HG03175 (cell line): ENCODE results near the gene BPIFB1.

Source experiments
- ATAC-seq: cut with Tn5 transposase; IDR thresholded peaks from one replicate; pipeline ENCODE4 v1.9.1; 2021; ENCODE audit warnings: mild to moderate bottlenecking, moderate library complexity; ENCODE audit not compliant: unreplicated experiment

The BPIFB1 gene

GRCh38 chr20:33320006-33320405, 37.0 kb downstream of the BPIFB1 start:
- ATAC-seq, result no peak

DNA sequence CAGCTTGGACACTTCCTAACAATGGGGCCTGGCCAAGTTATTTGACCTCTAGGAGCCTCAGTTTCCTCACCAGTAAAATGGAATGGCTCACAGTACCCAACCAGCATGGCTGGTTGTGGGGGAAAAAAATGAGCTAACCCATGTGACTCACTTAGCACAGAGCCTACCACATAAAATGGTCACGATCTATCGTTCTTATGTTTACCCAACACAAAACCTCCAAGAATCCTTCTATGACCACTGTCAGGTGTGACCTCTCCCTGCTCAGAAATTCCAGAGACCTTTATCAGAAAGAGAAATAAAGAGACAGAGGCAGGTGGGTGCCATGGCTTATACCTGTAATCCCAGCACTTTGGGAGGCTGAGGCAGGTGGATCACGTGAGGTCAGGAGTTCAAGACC, 39.4 kb downstream of the BPIFB1 start:
- ATAC-seq, result no peak

DNA sequence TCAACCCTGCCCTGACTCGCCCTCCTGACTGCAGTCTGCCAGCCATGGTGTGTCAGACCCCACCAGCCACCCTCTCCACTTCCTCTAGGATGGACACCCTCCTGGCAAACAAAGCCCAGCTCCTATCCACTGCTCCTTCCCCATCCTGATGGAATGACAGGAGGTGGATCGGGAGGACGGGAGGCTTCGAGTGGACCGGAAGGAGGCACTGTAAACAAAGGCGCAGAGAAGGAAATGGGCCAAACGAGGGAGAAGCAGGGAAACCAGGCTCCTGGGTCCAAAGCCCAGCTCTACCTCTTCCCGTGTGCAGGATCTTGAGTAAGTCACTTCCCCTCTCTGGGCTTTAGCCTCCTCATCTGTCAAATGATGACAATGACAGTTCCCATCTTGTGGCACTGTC, 40.2 kb downstream of the BPIFB1 start:
- ATAC-seq, result no peak

- no peak for ATAC-seq
Observed at GRCh38 chr20:33325350-33325749, 42.3 kb downstream of the BPIFB1 start.

DNA sequence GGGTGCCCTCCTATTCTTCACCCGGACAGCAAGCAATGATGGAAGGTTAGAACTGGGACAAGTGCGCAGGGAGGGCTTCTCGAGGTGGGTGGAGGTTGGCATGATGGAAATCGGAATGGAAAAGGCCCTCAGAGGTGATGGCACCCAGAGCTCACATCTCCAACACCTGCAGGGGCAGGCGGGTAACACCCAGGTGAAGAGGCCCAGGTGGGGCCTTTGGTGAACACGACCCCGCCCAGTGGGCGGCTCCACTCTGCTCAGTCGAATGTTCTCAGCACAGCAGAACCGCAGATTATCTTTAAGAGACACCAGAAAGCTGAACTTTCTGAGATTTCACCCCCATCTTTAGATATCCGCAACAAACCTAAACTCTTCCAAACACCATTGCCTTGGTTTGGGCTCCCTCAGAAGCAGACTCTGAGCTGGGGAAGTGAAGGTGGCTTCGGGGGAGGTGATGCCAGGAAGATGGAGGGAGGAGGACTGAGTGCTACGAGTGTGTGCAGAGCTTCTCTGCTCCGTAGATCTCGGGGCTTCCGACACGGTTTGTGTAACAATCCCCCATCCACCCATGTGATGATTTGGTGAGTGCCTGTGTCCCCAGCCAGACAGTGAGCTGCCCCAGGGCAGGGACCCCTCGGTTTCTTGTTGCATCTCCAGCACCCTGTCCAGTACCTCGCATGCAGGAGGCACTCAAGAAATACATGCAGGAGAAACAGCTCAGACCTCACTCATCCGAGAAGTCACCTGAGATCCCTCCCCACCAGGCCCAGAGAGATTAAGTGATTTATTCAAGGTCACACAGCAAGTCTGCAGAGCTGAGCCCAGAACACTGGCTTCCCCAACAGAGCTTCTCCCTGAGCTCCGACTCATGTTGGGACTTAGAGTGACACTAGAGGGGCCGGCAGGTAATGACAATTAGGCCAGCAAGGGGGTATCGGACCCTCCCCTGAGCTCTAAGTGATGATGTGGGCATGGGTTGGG, 45.4 kb downstream of the BPIFB1 start:
- ATAC-seq, result no peak

DNA sequence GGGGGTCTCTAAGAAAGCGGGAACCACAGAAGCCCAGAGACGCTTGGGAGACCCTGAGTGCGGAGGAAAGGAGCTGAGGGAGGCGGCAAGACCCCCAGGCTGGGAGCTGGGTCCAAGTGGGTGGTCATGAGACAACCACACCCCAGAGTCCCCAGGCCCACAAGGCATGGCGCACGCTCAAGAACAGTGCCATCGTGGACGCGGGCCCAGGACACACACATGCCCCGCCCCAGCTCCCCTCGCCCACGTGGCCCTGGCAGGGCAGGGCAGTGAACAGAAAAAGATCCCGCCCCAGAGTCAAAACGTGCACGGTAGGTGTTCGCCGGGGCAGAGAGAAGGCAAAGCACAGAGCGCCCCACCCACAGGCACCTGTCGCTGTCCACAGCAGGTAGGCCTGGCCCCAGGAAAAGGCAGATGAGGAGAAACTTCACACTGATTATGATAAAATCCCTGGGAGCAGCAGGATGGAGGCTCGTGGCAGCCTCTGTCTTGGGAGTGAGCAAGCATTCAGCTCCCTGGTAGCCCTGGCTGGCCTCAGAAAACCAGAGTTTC, 50.0 kb downstream of the BPIFB1 start:
- no peak for ATAC-seq

DNA sequence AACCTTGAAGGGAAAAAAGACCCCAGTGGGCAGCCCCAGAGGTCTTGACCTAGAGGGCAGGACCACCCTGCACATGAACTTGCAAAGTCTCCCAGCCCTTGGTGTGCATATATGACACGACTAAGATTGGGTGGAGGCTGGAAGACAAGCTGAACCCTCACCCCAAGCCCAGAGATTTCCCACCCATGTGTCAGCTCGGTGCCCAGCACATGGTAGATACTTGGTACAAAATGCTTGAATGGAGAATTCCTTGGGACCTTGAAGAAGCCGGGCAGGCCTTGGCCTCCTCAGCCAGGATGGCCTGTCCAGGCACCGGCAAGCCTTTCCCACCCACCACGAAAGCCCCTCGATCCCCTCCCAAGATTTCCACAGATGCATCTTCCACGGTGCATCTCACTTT, 50.6 kb downstream of the BPIFB1 start:
- ATAC-seq, result no peak

DNA sequence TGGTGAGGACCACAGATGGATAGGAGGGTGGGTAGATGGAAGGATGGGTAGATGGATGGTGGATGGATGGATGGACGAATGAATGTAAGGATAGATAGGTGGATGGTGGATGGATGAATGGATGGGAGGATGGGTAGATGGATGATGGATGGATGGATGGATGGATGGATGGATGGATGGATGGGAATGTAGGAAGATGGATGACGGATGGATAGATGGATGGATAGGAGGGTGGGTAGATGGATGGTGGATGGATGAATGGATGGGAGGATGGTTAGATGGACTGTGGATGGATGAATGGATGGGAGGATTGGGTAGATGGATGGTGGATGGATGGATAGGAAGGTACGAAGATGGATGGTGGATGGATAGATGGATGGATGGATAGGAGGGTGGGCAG, 51.1 kb downstream of the BPIFB1 start:
- ATAC-seq, result no peak

DNA sequence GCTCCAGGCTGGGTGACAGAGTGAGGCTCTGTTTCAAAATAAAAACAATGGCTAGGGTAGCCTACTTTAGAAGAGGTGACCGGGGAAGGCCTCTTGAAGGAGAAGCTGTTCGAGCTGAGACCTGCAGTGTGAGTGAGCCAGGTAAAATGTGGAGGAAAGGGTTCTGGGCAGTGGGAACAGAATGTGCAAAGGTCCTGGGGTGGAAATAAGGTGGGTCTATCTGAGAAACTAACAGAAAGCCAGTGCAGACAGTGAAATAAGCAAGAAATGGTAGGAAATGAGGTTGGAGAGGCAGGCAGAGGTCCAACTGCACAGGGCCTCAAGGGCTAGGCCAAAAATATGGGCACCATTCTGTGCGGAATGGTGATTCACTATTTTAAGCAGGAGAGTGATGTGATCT, 53.4 kb downstream of the BPIFB1 start:
- no peak for ATAC-seq

- no peak for ATAC-seq
Observed at GRCh38 chr20:33337119-33337518, 54.1 kb downstream of the BPIFB1 start.

DNA sequence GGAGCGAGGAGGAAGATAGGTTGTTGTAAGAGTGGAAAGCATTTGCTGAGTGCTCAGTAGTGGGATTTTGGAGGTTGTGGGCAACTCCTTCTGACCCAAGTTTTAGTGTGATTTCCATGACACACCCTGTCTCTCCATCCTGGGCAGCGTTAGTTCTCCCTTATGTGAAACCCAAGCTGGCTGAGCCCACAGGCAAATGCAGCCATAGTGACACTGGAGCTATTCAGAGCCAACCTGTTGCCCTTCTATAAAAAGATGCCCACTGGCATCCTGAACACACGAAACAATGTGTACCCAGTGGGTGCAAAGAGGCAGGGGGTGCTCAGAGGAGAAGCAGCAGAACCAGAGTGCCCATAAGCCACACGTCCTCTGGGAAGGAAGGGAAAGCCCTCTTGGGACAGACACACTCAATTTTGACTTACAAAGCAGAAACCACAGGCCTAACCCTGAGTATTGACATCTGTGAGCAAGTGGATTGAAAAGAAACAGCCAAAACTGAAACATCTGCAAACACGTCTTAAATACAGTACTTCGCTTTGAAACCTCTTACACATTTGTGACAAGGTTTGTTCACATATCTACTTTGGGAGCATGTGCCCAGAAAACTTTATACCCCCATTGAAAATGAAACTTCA, 54.6 kb downstream of the BPIFB1 start:
- ATAC-seq, result no peak

- ATAC-seq, result no peak
Observed at GRCh38 chr20:33338467-33339258, 55.6 kb downstream of the BPIFB1 start.

GRCh38 chr20:33339515-33340058, 56.6 kb downstream of the BPIFB1 start:
- ATAC-seq, result no peak

GRCh38 chr20:33343521-33343920, 60.5 kb downstream of the BPIFB1 start:
- no peak for ATAC-seq

GRCh38 chr20:33345342-33345741, 62.3 kb downstream of the BPIFB1 start:
- ATAC-seq, result no peak

DNA sequence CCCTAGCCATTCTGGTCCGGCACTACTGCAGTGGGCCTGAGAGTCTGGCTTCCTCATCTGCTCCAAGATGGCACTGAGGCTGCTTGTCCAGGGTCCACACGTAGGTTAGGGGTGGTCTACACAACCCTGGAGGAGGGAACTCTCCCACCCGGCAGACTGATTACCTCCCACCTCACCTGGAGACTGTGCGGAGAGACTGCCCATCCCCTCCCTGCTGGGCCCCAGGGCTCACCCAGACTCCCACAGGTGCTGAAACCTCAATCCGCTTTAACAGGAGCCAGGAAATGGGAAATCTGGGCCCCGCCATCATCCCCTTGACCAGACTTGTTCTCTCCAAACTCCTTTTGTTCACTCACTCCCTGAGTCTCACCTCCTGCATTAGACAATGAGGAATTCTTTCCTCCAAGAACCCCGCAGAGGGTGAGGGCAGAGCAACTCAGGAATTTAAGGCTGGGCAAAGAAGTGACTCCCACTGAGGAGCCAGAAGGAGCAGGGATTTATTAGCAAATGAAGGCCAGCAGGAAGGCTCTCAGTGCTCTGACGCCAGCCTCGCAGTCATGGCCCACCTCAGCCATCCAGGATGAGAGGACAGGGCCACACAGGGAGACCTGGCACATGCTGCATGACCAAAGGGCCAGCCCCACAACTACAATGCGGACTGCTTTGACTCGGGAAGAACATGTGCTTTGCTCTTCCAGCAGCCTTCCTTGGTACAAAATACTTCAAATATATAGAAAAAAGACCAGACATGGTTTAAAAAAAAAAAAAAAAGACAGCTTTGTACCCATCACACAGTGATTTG, 65.3 kb downstream of the BPIFB1 start:
- no peak for ATAC-seq

- no peak for ATAC-seq
Observed at GRCh38 chr20:33349493-33349892, 66.5 kb downstream of the BPIFB1 start.

DNA sequence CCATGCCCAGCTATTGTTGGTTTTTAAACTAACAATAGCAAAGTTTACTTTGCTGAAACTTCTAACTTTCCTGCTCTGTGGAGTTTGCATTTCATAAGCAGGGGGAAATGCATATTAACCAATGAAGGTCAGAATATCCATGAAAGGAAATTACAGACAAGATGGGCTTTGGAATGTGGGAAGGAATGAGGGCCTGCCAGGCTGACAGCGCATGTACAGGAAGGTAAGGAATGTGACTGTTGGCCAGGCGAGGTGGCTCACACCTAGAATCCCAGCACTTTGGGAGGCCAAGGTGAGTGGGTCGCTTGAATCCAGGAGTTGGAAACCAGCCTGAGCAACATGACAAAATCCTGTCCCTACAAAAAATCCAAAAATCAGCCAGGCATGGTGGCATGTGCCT, 68.7 kb downstream of the BPIFB1 start:
- no peak for ATAC-seq

GRCh38 chr20:33352258-33353012, 69.4 kb downstream of the BPIFB1 start:
- no peak for ATAC-seq
